Testis (tissue), 3 donors: ENCODE measurements around the gene CD34. TPM values are rescaled to one million over a fixed set of nuclear protein-coding genes. Genes with fewer than 3 reads are reported as not detected.

Experiments
- DNase-seq: peaks from one replicate; pipeline ENCODE4 v3.0.0-alpha.2; 2019
- H3K27ac ChIP-seq, 2 donors: fragments of 200-600 bp; sonication (generic); one replicate each; pipeline ENCODE4 v1.5.1; 2019
- H3K27me3 ChIP-seq: fragments of 200-600 bp; sonication (generic); one replicate; pipeline ENCODE4 v1.5.1; 2019
- H3K36me3 ChIP-seq: fragments of 200-600 bp; sonication (generic); one replicate; pipeline ENCODE4 v1.5.1; 2017; ENCODE audit warnings: low read depth; ENCODE audit errors: missing control alignments
- H3K4me1 ChIP-seq: fragments of 200-600 bp; sonication (generic); one replicate; pipeline ENCODE4 v1.5.1; 2019
- H3K4me3 ChIP-seq, 2 donors: fragments of 200-600 bp; sonication (generic); one replicate each; pipeline ENCODE4 v1.5.1; 2017 to 2019
- H3K9me3 ChIP-seq: fragments of 200-600 bp; sonication (generic); one replicate; pipeline ENCODE4 v1.5.1; 2017
- CTCF ChIP-seq, 3 experiments: fragments of 450-650 bp in 2 of 3; fragments of 200-600 bp in 1 of 3; sonication (generic) in 1 of 3; IDR thresholded peaks; one replicate each; pipeline ENCODE4 v1.5.1; 2016 to 2019; ENCODE audit warnings: antibody characterized with exemption in 3 of 3, mild to moderate bottlenecking in 2 of 3, moderate library complexity in 1 of 3
- POLR2A ChIP-seq: fragments of 450-650 bp; IDR thresholded peaks from one replicate; pipeline ENCODE4 v1.6.1; 2017; ENCODE audit warnings: antibody characterized with exemption, mild to moderate bottlenecking, moderate library complexity
- WGBS, 2 donors: methylation state at CpG; one replicate each; pipeline ENCODE4 v1.1.5; 2018; 5-methylcytosine and 5-hydroxymethylcytosine counted together
- intact Hi-C: fragments of 100-400 bp; cut with DNase I; formaldehyde crosslinking; loops from one replicate; pipeline ENCODE4 v1.15.1; 2023; ENCODE audit warnings: low total_unique reads
- polyA plus RNA-seq: library from polyadenylated mRNA; stranded (reverse); fragments of 350-450 nt; fragmentation: Illumina TruSeq; extraction: RNeasy Lipid Tissue Mini Kit (QIAGEN cat#74804); gene quantifications from one replicate; pipeline ENCODE4 v1.2.3, GENCODE V29; 2014; ENCODE audit warnings: low read depth, low replicate concordance; ENCODE audit not compliant: insufficient read depth
- total RNA-seq, 2 donors: library from RNA; depleted of rRNA; stranded (reverse); fragments of >200 nt; gene quantifications; one replicate each; pipeline ENCODE4 v1.2.3, GENCODE V29; 2016

CD34 gene
- total and polyA plus RNA-seq, 3 donors from 2014 or later: 28.3 to 70.7 (median 32.5) TPM

- Histone ChIP-seq H3K9me3 (no peaks in the 10 kb centered on the region), H3K27me3 (no peaks in the 10 kb centered on the region), H3K27ac (peak overlapping the region; percentile 53 to 76), H3K36me3 (no peaks in the 10 kb centered on the region), H3K4me1 (peaks cover 34% of the 10 kb centered on the region), H3K4me3 (no peak overlapping the region)
- intact Hi-C loops: no loop called here
- 39 to 49% methylated on average over 7 of the region's 7 CpGs for WGBS, 2 donors
- no peak for DNase-seq
- no peak for TF ChIP-seq CTCF (IDR thresholded peaks at IDR 0.05)
- no peak for TF ChIP-seq POLR2A
Observed at GRCh38 chr1:207923561-207923960, 12.6 kb upstream of the CD34 start.

GRCh38 chr1:207923121-207923520 lies 12.2 kb upstream of the CD34 start:
- TF ChIP-seq CTCF (IDR thresholded peaks at IDR 0.05) (no peak), POLR2A (no peak)
- WGBS, 2 donors: 74 to 78% methylated on average over 5 of the region's 5 CpGs
- Histone ChIP-seq H3K9me3 (no peaks in the 10 kb centered on the region), H3K27ac (peak overlapping the region; percentile 53 to 76), H3K36me3 (no peaks in the 10 kb centered on the region), H3K4me3 (no peak overlapping the region), H3K27me3 (no peaks in the 10 kb centered on the region), H3K4me1 (peaks cover 38% of the 10 kb centered on the region)
- no peak for DNase-seq
- intact Hi-C loops: no loop called here

GRCh38 chr1:207922554-207922953 lies 11.6 kb upstream of the CD34 start:
- 33 to 46% methylated on average over 1 to 8 of the region's 8 CpGs for WGBS, 2 donors
- H3K36me3 ChIP-seq: no peaks in the 10 kb centered on the region
- H3K4me1 ChIP-seq: peaks cover 43% of the 10 kb centered on the region
- peak; percentile 39 for DNase-seq
- intact Hi-C loops: no loop called here
- TF ChIP-seq POLR2A (no peak), CTCF (IDR thresholded peaks at IDR 0.05) (no peak)
- H3K4me3 ChIP-seq: no peak overlapping the region
- H3K27me3 ChIP-seq: no peaks in the 10 kb centered on the region
- H3K27ac ChIP-seq: peak overlapping the region; percentile 53 to 76
- no peaks in the 10 kb centered on the region for H3K9me3 ChIP-seq

GRCh38 chr1:207921321-207921720 lies 10.4 kb upstream of the CD34 start:
- Histone ChIP-seq H3K27me3 (no peaks in the 10 kb centered on the region), H3K27ac (peak overlapping the region in 1 of 2 donors; percentile 16), H3K4me3 (no peak overlapping the region), H3K36me3 (no peaks in the 10 kb centered on the region), H3K4me1 (peaks cover 43% of the 10 kb centered on the region), H3K9me3 (no peaks in the 10 kb centered on the region)
- no peak for DNase-seq
- intact Hi-C loops: no loop called here
- WGBS, 2 donors: 73% methylated on average over 3 of the region's 3 CpGs
- no peak for TF ChIP-seq POLR2A
- no peak for TF ChIP-seq CTCF (IDR thresholded peaks at IDR 0.05)

GRCh38 chr1:207920444-207921021 lies 9.6 kb upstream of the CD34 start:
- TF ChIP-seq CTCF (IDR thresholded peaks at IDR 0.05) (no peak), POLR2A (no peak)
- Histone ChIP-seq H3K9me3 (no peaks in the 10 kb centered on the region), H3K36me3 (no peaks in the 10 kb centered on the region), H3K27me3 (no peaks in the 10 kb centered on the region), H3K27ac (peak overlapping the region in 1 of 2 donors; percentile 16), H3K4me3 (no peak overlapping the region), H3K4me1 (peaks cover 43% of the 10 kb centered on the region)
- WGBS, 2 donors: 66 to 72% methylated on average over 2 of the region's 2 CpGs
- no peak for DNase-seq
- intact Hi-C loops: no loop called here
